Putamen (tissue), 1 donor: ENCODE results near the gene IRS1.

Source experiments
- DNase-seq: peaks from one replicate; pipeline ENCODE4 v3.0.0-alpha.2; 2016; ENCODE audit warnings: low spot score

The IRS1 gene

GRCh38 chr2:226755631-226756030, 44.0 kb downstream of the IRS1 start:
- DNase-seq, result no peak

DNA sequence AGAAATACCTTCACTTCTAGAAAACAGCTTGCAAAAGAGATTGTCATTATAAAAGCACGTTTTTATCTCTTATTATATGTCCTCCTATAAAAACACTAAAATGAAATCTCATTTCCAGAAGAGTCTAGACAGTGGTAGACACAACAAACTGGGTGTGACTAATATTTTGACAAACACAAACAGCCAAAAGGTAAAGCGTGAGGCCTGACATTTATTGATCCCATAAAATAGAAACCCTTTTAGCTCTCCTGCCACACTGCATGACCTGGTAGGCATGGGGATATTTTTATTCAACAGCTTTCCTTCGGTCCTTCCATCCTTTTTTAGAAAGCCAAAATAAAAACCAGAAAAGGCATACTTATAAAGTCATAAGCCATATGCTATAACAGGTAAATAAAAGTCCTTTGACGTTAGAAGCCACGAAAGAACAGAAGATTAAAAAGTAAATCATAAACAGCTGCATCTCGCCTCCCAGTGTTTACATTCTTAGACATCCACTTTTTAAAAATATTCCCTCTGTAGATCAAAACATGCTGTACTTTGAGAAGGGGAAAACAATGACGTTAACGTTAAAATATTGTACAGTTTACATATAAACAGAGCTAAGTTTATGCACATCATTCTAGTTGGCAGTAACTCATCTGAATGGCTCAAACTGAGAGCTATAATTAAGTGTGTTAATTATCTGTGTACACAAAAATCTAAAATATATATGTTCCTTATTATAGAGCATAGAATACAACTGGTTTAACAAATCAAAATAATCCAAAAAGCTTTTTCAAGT, 44.6 kb downstream of the IRS1 start:
- DNase-seq, result no peak

DNA sequence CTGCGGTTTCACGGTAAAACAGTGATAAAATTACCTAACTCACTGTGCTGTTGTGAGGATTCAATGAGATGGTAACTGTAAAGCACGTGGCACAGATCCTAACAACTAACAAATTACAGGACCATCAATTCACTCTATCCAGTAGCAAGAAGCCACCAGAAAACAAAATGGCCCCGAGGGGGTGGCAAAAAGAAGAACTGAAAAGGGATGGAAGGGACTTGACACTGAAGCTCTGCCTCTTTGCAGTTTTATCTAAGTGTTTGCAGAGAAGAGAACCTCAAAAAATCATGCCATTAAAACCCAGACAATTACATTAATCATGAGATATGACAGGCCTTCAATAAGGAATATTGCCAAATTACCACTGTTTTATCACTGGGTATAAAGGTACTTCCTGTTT, 46.7 kb downstream of the IRS1 start:
- no peak for DNase-seq

DNA sequence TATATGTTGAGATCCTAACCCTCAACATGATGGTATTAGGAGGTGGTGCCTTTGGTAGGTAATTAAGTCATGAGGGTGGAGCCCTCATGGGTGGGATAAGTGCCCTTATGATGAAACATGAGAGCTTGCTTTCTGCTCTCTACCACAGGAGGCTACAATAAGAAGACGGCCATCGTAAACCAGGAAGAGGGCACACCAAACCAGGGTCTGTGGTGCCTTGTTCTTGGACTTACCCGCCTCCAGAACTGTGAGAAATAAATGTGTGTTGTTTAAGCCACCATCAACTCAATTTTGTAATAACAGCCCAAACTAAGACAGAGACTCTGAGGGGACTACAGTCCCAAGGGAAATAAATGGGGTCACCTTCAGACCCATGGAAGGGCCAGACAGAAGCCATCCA, 52.3 kb downstream of the IRS1 start:
- no peak for DNase-seq

DNA sequence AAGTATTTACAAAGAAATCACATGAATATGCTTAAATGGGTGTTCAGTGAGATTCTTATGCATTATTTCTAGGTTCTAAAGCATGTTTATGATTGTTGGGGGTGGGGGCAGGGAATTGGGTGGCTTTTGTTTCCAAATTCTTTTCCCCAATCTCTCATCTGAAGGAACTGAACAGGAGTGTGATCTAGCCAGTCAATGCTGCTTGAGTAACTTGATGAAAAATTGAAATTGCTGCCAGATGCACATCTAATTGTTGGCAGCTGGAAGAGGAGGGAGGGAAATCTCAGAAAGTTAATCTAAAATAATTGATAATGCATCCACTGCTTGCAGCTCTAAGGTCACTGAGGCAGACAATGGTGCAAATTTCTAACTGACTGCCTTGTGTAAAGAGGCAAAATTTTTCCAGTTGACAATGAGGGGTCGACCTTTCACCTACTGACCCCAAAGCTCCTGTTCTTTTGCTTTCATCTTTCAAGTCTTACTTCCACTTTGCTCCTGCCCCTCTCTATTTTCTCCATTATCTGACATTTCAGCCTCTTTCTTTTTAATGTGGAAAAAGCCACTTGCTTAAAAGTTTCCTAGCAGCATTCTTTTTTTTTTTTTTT, 53.3 kb downstream of the IRS1 start:
- DNase-seq, result no peak

DNA sequence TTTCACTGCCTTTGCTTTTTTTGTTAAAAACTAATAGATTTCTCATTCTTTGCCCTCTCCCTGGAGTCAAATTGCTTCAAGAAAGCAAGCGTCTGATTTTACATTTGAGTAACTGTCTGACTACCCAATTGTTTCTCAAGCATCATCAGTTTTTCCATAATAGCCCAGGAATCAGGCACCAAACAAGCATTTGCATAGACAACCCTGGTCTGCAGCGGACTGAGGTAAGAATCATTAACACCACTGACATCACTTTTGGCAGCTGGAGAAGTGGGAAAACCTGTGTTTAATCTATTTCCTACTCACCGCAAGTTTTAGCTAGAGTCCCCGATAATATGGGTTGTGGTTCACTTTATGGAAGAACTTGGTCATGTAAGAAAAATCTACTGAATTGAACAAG, 55.7 kb downstream of the IRS1 start:
- no peak for DNase-seq

DNA sequence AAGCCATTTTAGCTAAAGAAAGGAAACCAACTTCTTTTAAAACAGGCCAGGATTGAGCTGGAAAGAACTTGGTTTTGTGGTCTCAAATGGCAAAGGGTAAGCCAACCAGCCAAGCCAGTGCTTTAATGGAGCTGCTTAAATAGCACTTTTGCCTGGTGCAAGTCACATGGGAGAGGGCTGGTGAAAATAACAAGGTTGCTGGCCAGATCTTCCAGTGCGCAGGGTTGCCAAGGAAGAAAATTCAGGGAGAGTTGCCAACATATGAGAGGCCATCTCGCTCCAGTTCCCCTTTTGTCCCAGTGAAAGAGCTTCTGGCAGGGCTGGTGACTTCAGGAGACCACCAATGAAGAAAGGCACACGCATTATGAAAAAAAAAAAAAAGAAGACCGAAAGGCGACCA, 57.3 kb downstream of the IRS1 start:
- DNase-seq, result peak; percentile 58

GRCh38 chr2:226740039-226740648, 59.5 kb downstream of the IRS1 start:
- no peak for DNase-seq

- no peak for DNase-seq
These were observed 60.0 kb downstream of the IRS1 start for GRCh38 chr2:226739545-226740030.

DNA sequence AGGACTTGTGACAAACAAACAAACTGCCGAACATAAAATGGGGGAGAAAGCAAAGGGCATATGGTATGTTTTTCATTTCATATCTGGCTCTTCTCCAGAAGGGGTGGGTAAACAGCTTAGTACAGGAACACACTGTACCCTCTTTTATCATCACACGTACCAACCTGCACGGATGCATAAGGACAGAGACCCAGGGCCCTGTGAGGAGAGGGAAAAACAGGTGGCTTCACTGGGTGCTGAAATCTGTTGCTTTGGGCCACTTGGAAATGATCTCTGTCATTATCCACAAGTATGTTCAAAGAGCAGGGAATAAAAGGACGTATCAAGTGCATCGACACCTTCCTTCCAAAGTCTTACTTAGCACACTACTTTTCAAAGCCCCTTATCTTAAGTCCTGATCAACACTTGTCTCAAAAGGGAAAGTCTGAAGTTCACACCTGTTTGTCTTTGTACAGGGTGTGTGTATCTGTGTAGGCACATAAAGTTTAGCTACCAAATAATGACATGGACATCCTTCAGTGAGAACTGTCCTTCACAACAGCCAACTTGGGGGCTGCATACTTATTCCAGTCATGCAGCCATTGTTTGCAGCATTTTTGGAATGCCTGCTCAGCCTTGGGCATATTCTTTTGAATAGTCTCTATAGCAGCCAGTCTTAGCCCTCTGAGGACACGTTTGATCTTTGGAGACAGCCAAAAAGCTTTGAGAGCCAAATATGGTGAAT, 60.6 kb downstream of the IRS1 start:
- DNase-seq, result no peak

- no peak for DNase-seq
These were observed 61.3 kb downstream of the IRS1 start for GRCh38 chr2:226738191-226738820.

GRCh38 chr2:226736382-226736781, 63.2 kb downstream of the IRS1 start:
- no peak for DNase-seq

- no peak for DNase-seq
These were observed 65.6 kb downstream of the IRS1 start for GRCh38 chr2:226733927-226734564.

DNA sequence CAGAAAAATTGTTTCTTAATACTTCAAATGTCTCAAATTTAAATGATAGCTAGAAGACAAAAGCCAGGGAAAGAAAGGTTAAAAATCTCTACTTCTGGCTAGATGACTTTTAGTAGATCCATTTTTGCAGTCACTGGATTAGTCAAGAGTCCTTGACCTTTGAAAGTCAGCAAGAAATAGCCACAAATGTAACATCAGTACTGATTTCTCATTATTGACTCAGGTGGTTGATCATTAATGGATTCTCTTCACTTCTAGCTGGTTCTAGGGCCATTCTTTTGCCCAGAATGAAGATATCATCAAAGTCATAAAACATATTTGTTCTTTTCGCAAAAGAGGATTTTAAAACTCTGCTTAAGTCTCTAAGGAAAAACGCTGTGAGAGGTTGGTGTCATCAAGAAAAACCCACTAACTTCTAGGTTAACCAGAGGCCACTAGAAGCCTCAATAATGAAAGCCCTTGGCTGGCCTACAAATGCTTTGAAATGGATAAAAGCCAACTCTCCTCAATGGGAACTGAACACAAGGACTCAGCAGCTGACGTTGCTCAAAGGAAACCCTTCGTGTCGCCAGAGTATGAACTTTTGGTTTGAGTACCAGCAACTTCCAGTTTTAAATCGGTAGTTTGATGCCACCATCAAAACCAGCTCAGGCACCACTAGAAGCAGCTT, 66.3 kb downstream of the IRS1 start:
- DNase-seq, result no peak

DNA sequence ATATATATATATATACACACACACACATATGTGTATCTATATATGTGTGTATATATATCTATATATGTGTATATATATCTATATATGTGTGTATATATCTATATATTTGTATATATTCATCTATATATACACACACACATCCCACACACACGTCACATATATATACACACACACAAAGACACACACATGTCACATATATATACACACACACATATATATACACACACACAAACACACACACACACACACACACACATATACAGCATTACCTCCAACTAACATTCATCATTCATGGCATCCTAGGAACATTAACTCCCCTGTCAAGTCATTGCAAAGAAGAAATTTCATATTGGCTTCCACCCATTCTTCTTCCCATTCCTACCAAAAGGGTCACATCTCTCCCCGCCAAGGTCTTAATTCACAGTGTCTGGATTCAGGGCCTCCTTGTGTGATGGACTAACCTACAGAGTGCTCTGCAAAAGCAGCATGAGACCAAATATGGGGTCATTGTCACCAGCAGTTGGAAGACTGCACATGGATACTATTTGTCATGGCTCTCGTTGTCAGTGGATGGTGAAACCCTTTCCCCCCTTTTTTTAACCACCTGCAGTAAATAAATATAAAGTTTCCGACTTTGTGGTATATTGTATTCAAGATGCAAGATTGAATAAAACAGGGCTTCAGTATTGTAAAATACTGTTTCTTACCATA, 67.0 kb downstream of the IRS1 start:
- no peak for DNase-seq

DNA sequence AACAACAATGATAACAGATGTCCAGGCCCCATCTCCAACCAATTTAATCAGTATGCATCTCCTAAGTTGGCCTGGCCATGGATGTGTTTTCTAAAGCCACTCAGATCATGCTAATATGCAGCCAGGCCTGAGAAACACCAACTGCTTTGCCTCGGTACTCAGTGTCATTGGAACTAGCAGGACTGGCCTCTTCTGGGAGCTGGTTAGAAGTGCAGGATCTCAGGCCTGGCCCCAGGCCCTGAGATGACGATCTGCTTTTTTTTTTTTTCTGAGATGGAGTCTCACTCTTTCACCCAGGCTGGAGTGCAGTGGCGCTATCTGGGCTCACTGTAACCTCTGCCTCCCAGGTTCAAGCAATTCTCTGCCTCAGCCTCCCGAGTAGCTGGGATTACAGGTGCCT, 69.1 kb downstream of the IRS1 start:
- DNase-seq, result no peak

DNA sequence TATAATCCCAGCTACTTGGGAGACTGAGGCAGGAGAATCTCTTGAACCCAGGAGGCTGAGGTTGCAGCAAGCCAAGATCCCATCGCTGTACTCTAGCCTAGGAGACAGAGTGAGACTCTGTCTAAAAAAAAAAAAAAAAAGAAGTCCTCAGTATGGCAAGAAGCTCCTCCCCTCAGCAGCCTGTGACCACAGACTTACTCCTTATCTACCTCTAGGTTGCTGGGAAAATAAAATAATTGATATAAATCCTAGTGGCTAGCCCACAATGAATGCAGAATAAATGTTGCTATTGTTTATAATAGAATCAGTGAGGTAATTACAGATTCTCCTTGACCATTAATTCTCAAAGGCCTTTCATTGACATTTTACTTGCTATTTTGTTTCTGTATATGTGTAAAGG, 70.6 kb downstream of the IRS1 start:
- DNase-seq, result no peak

DNA sequence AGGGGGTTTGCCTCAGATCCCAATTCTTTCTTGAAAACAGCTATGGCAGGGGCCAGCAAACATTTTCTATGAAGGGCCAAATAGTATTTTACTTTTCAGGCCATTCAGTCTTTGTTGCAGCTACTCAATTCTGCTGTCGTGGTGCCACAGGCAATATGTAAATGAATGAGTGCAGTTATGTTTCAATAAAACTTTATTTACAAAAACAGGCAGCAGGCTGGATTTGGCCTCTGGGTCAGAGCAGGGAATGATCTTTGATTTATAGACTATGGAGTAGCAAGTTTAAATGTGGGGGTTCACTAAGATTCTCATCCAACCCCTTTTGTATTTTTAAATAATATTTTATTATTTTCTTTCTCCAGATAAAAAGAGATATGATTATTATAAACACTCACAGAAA, 72.4 kb downstream of the IRS1 start:
- DNase-seq, result no peak

DNA sequence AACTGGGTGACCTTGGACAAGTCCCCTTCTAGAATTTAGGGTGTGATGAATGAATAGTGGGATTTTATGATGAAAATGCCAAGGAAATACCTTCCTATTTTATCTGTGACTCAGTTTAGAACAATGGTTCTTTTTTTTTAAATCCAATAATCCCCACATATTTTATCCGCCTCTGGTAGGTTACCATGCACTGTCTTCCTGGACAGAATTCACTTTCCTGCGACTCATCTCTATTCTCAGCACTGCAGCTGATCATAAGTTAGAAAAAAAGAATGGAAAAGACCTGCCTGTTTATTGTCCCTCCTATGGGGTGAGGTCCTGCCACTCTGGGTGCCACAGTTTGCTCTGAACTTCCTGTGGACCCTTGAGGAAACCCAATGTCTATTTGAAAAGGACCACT, 73.1 kb downstream of the IRS1 start:
- no peak for DNase-seq

GRCh38 chr2:226725126-226725860, 74.3 kb downstream of the IRS1 start:
- DNase-seq, result no peak
